C4-2B (cell line): Measurements from ENCODE around the gene ZNF232.
"Not testable (repeated sequence)": the region's sequence is repeated elsewhere in the genome, so short reads cannot be mapped to it uniquely, and the experiment has no call there.

Experiments
- CTCF ChIP-seq: fragments of 450-650 bp; conservative IDR thresholded peaks from 2 replicates; pipeline ENCODE4 v1.5.1; 2017; ENCODE audit warnings: mild to moderate bottlenecking
- ZFX ChIP-seq: fragments of 450-650 bp; IDR thresholded peaks from 2 replicates; pipeline ENCODE4 v1.6.1; 2017

DNA sequence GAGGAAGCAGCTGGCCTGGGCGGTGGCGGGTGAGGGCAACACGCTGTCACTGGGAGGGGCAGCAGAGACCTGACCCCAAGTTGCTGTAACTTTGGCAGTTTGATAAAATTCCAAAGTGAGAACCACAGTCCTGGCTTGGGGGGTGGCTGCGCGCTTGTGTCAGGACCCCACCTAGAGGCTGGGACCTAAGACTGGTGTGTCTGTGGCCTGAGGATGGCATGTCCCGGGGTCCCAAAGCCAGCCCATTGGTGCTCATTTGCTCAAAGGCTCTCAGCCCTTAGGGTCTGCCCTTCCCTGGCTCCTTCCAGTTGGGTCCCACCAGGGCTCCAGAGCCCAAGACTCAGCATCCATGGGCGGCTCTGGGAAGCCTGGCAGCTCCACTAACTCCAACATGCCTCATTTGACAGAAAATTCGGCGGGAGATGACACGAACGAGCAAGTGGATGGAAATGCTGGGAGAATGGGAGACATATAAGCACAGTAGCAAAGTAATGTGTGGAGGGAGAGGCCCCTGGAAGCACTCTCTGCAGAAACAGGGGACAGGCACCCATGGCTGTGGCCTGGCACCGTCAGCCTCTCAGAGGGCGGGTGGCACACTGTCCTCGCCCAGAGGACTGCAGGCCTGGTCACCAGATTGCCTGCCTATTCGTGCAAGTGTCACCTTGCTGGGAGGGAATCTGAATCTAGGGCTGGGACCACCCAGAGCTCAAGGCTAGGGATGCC lies 21.0 kb upstream of the ZNF232 start:
- not testable (repeated sequence) for TF ChIP-seq CTCF, ZFX
